ENCODE results near the gene EPHB3. TPM values are rescaled to one million over a fixed set of nuclear protein-coding genes. Genes with fewer than 3 reads are reported as not detected.
A peak's percentile ranks its signal among the peaks of the same experiment; 100 is the strongest.

The EPHB3 gene
- total and polyA plus RNA-seq, 10 of the 15 experiments (the other 5 are each of a cell fraction or from before 2014, with no cell fraction given) = 0.09 TPM; not detected in 9

DNA sequence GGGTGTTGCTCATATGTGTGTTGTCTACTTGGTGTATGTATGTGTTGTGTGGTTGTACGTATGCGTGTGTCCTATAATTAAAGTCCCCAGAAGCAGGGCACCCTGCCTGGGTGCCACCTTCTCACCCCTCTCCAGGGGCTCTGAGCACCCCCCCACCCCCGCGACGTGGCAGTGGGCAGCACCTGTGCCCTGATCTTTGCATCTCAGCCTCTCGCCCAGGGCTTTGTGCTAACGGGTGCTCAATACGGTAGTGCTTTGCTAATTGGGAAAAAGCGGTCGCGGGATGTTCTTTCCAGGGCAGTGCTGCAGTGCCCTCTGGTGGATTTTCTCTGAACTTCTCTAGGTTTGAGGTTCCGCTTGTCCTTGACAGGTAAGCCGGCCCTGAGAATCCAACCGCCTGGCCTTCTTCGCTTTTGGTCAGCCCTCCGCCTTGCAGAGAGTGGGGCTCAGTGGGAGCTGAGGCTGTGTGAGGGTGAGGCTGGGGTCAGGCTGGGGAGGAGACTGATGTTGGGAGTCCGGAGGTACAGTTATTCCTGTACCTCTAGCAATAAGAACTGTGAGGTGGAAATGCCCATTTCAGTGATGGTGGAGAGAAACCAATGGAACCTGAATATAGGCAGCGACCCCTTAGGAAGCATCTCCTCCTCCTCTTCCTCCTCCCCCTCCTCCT lies 17.6 kb upstream of the EPHB3 start:
- ATAC-seq (peak; percentile 88), FAIRE-seq (no peak), DNase-seq (ENCODE audit: low read depth, low spot score) (no peak)
- H3K9ac ChIP-seq (ENCODE audit: control insufficient read depth, insufficient read depth, low read length) = no peak overlapping the region
- in situ Hi-C loops (cut with MboI) = no loop called here
- no peaks in the 10 kb centered on the region for H3K4me1 ChIP-seq (ENCODE audit: control insufficient read depth, insufficient read depth, low read length)
- BruUV-seq (replicated peaks) = no TSS peak
- POLR2A ChIA-PET = no interaction called here
- no peaks in the 10 kb centered on the region for H3K36me3 ChIP-seq (ENCODE audit: control insufficient read depth in 2 of 2, insufficient read depth in 2 of 2, low read length in 1 of 2)
- H3K4me3 ChIP-seq = no peak overlapping the region
- WGBS (ENCODE audit: insufficient coverage, insufficient replicate concordance, low lambda C conversion rate, missing lambda C conversion rate) = 12% methylated on average over 18 of the region's 18 CpGs
- SMC1A ChIA-PET (ENCODE audit: uncharacterized antibody, unreplicated experiment) = interaction anchor here (1.2 kb wide), 1 partner anchor 26 kb away, joined by 3 read pairs; no protein-coding TSS in a partner anchor
- no peaks in the 10 kb centered on the region for H3K79me2 ChIP-seq (ENCODE audit: control insufficient read depth, insufficient read depth, low read length)
- intact Hi-C loops (cut with micrococcal nuclease; ENCODE audit: unreplicated experiment) = loop anchor here (5.0 kb wide), 3 partner anchors 77 to 647 kb away; no protein-coding TSS in a partner anchor
- no peak overlapping the region for H3K4me2 ChIP-seq (ENCODE audit: control insufficient read depth, insufficient read depth)
- H2AFZ ChIP-seq (ENCODE audit: control insufficient read depth, low read depth, low read length) = no peak overlapping the region
- no peak overlapping the region for H3K27ac ChIP-seq (ENCODE audit: control insufficient read depth, insufficient read depth)
- RAD21 ChIA-PET (ENCODE audit: unreplicated experiment) = no interaction called here
- H3K9me3 ChIP-seq (replicated peaks; ENCODE audit: control insufficient read depth, insufficient read depth, low read length) = no peaks in the 10 kb centered on the region
- CTCF ChIA-PET = interaction anchor here (4.9 kb wide), 1 partner anchor 172 kb away, joined by 31 read pairs; no protein-coding TSS in a partner anchor
- H3K27me3 ChIP-seq (replicated peaks in 1 of 2; ENCODE audit: control insufficient read depth in 2 of 2, insufficient read depth in 2 of 2, low read length in 1 of 2) = peaks cover 0 to under 1% of the 10 kb centered on the region in 2 experiments; a peak in 2 of 4 replicates
- no peaks in the 10 kb centered on the region for H4K20me1 ChIP-seq (ENCODE audit: control insufficient read depth, insufficient read depth)
- no peak for TF ChIP-seq MYB (IDR thresholded peaks at IDR 0.05; ENCODE audit: borderline replicate concordance, low read depth, low read length)
- no peak for TF ChIP-seq STAT3 (IDR thresholded peaks at IDR 0.05; ENCODE audit: low read depth, low read length)
- TF ChIP-seq ZBED1 (IDR thresholded peaks at IDR 0.05; ENCODE audit: borderline replicate concordance) = no peak
- no peak for TF ChIP-seq SIX5 (IDR thresholded peaks at IDR 0.05; ENCODE audit: low read depth, low read length, severe bottlenecking)
- TF ChIP-seq SPI1 (IDR thresholded peaks at IDR 0.05; ENCODE audit: borderline replicate concordance, insufficient read depth, low read depth, low read length) = no peak
- TF ChIP-seq SMC3 (IDR thresholded peaks at IDR 0.05; ENCODE audit: borderline replicate concordance, low read length) = peak; percentile 66
- no peak for TF ChIP-seq RCOR1 (conservative IDR thresholded peaks at IDR 0.05; ENCODE audit: low read depth, low read length)
- TF ChIP-seq CREM (IDR thresholded peaks at IDR 0.05; ENCODE audit: low read depth) = no peak
- TF ChIP-seq TCF7 (IDR thresholded peaks at IDR 0.05; ENCODE audit: borderline replicate concordance) = no peak
- TF ChIP-seq EZH2 (IDR thresholded peaks at IDR 0.05; ENCODE audit: borderline replicate concordance, control insufficient read depth, low read depth, low read length) = no peak
- TF ChIP-seq, protein P1, sequence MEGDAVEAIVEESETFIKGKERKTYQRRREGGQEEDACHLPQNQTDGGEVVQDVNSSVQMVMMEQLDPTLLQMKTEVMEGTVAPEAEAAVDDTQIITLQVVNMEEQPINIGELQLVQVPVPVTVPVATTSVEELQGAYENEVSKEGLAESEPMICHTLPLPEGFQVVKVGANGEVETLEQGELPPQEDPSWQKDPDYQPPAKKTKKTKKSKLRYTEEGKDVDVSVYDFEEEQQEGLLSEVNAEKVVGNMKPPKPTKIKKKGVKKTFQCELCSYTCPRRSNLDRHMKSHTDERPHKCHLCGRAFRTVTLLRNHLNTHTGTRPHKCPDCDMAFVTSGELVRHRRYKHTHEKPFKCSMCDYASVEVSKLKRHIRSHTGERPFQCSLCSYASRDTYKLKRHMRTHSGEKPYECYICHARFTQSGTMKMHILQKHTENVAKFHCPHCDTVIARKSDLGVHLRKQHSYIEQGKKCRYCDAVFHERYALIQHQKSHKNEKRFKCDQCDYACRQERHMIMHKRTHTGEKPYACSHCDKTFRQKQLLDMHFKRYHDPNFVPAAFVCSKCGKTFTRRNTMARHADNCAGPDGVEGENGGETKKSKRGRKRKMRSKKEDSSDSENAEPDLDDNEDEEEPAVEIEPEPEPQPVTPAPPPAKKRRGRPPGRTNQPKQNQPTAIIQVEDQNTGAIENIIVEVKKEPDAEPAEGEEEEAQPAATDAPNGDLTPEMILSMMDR (IDR thresholded peaks at IDR 0.05 in 2 of 3, conservative IDR thresholded peaks at IDR 0.05 in 1 of 3; ENCODE audit: control insufficient read depth in 2 of 3, extremely low read depth in 1 of 3, insufficient read depth in 1 of 3, low read depth in 3 of 3, low read length in 3 of 3) = peak; percentile 74 to 83 (median 81)
- TF ChIP-seq MYC (IDR thresholded peaks at IDR 0.05; ENCODE audit: insufficient read depth, insufficient read length, insufficient replicate concordance, low read length, severe bottlenecking) = no peak
- TF ChIP-seq CBX5 (IDR thresholded peaks at IDR 0.05; ENCODE audit: low read depth) = no peak
- TF ChIP-seq NR2C1 (IDR thresholded peaks at IDR 0.05) = no peak
- no peak for TF ChIP-seq RELA (IDR thresholded peaks at IDR 0.05; ENCODE audit: borderline replicate concordance, partially characterized antibody)
- TF ChIP-seq PAX8 (IDR thresholded peaks at IDR 0.05) = no peak
- TF ChIP-seq, protein P2, sequence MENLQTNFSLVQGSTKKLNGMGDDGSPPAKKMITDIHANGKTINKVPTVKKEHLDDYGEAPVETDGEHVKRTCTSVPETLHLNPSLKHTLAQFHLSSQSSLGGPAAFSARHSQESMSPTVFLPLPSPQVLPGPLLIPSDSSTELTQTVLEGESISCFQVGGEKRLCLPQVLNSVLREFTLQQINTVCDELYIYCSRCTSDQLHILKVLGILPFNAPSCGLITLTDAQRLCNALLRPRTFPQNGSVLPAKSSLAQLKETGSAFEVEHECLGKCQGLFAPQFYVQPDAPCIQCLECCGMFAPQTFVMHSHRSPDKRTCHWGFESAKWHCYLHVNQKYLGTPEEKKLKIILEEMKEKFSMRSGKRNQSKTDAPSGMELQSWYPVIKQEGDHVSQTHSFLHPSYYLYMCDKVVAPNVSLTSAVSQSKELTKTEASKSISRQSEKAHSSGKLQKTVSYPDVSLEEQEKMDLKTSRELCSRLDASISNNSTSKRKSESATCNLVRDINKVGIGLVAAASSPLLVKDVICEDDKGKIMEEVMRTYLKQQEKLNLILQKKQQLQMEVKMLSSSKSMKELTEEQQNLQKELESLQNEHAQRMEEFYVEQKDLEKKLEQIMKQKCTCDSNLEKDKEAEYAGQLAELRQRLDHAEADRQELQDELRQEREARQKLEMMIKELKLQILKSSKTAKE (IDR thresholded peaks at IDR 0.05; ENCODE audit: low read depth, poor library complexity, severe bottlenecking) = no peak
- TF ChIP-seq ATF7 (IDR thresholded peaks at IDR 0.05; ENCODE audit: low read depth) = no peak
- TF ChIP-seq POLR2A (IDR thresholded peaks at IDR 0.05; ENCODE audit: low read depth, low read length) = no peak
- TF ChIP-seq CBX3 (IDR thresholded peaks at IDR 0.05; ENCODE audit: borderline replicate concordance, low read depth) = no peak
- peak; percentile 73 for TF ChIP-seq RAD21 (IDR thresholded peaks at IDR 0.05; ENCODE audit: insufficient read depth, low read depth, low read length)
- no peak for TF ChIP-seq FOXK2 (IDR thresholded peaks at IDR 0.05)
- no peak for TF ChIP-seq CREB1 (IDR thresholded peaks at IDR 0.05; ENCODE audit: low read depth)

All from GM12878 (cell line).